ENCODE measurements around the gene EIF4B. TPM values are rescaled to one million over a fixed set of nuclear protein-coding genes. Genes with fewer than 3 reads are reported as not detected.
A peak's percentile ranks its signal among the peaks of the same experiment; 100 is the strongest.

EIF4B gene
- total RNA-seq, 4 donors from 2014 or later, result 667 to 821 (median 740) TPM

DNA sequence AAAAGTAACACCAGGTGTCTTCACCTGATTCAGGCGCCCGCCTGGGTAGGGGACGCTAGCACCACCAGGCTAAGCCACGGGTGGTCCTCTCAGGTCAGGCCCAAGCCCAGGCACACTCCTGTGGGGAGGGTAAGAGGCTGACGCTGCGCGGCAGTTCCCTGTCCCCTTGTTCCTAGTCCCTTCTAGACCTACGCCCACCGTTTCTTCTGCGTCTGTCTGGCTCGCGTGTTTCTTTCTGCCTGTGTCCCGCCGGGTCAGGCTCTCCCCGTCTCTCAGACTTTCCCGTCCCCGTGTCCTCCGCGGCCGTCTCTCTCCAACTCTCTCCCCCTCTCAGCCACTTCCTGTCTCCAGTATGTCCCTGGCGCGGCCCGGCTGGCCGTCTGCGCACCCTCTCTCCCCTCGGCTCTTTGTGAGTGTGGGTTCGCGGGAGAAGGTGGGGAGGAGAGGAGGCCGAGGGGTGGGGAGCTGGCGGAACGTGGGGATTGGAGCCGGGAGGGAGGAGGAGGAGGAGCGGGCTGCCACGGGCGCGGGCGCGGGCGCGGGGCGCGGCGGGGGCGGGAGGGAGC is 40.5 kb downstream of the EIF4B start:
- peak overlapping the region; percentile 96 to 100 (median 100) for H3K27ac ChIP-seq
- intact Hi-C loops (cut with DNase I; ENCODE audit: low total_unique reads) (loop anchor here (2.0 to 10.0 kb wide), 3 partner anchors 40 to 1004 kb away; partner anchors contain the start of gene EIF4B), in situ Hi-C loops (cut with MboI; ENCODE audit: low sequenced_read_pairs in 4 of 4) (no loop called here)
- peaks cover 35 to 56% of the 10 kb centered on the region in 2 donors for H3K4me1 ChIP-seq
- H3K36me3 ChIP-seq, result no peaks in the 10 kb centered on the region
- DNase-seq (peak; percentile 82 to 86), ATAC-seq (peak; percentile 4 to 9)
- H3K27me3 ChIP-seq, result no peaks in the 10 kb centered on the region
- H3K4me3 ChIP-seq, result peak overlapping the region; percentile 63 to 86 (median 74)
- TF ChIP-seq, protein P1, sequence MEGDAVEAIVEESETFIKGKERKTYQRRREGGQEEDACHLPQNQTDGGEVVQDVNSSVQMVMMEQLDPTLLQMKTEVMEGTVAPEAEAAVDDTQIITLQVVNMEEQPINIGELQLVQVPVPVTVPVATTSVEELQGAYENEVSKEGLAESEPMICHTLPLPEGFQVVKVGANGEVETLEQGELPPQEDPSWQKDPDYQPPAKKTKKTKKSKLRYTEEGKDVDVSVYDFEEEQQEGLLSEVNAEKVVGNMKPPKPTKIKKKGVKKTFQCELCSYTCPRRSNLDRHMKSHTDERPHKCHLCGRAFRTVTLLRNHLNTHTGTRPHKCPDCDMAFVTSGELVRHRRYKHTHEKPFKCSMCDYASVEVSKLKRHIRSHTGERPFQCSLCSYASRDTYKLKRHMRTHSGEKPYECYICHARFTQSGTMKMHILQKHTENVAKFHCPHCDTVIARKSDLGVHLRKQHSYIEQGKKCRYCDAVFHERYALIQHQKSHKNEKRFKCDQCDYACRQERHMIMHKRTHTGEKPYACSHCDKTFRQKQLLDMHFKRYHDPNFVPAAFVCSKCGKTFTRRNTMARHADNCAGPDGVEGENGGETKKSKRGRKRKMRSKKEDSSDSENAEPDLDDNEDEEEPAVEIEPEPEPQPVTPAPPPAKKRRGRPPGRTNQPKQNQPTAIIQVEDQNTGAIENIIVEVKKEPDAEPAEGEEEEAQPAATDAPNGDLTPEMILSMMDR (IDR thresholded peaks at IDR 0.05 in 4 of 5, conservative IDR thresholded peaks at IDR 0.05 in 1 of 5), result no peak
- TF ChIP-seq POLR2A (IDR thresholded peaks at IDR 0.05), result peak; percentile 67 to 73
- H3K9me3 ChIP-seq, result no peaks in the 10 kb centered on the region

DNA sequence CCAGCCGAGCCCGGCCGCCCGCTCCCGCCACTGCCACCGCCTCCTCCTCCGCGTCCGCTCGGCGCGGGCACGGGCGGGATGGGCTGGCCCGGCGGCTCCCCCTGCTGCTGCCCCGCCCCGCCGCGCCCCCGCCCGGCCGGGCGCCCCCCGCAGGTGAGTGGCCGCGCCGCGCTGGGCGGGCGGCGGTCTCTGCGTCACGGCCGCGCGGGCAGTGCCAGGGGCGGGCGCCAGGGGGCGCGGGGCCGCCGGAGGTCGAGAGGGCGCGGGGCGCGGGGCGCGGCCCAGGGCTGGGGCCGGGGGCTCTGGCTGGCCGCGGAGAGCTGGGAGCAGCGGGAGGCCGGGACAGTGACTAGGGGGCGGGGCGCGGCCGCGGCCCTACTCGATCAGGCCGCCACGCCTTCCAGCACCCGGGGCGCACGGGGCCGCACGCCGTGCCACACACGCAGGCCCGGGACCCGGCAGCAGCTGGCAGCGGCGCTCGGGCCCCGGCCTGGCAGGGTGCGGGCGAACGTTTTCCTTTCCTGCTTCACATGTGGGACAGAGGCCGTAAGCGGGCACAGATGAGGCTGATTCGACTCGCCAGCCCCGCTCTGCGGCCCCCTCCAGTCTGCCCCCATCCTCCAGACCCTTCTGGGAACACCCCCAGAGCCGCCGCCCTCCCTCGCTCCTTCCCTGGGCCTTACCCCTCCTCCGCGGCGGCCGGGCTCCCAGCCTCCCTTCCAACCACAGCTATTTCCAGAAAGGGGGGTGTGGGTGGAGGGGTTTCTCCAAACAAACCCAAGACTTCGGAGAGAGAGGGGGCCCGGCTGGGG is 41.2 kb downstream of the EIF4B start:
- DNase-seq (peak; percentile 72 to 82), ATAC-seq (peak; percentile 17 to 20)
- no peaks in the 10 kb centered on the region for H3K9me3 ChIP-seq
- peaks cover 42 to 63% of the 10 kb centered on the region in 2 donors for H3K4me1 ChIP-seq
- H3K4me3 ChIP-seq, result peak overlapping the region; percentile 83 to 97 (median 95)
- peak overlapping the region; percentile 100 for H3K27ac ChIP-seq
- TF ChIP-seq POLR2A (IDR thresholded peaks at IDR 0.05), result peak; percentile 81 to 89
- TF ChIP-seq, protein P1 (IDR thresholded peaks at IDR 0.05 in 4 of 5, conservative IDR thresholded peaks at IDR 0.05 in 1 of 5), result peak in 4 of 5 experiments; percentile 35 to 77 (median 57)
- H3K27me3 ChIP-seq, result no peaks in the 10 kb centered on the region
- in situ Hi-C loops (cut with MboI; ENCODE audit: low sequenced_read_pairs in 4 of 4) (no loop called here), intact Hi-C loops (cut with DNase I; ENCODE audit: low total_unique reads) (loop anchor here (2.0 to 10.0 kb wide), 3 partner anchors 41 to 1005 kb away; partner anchors contain the start of gene EIF4B)
- no peaks in the 10 kb centered on the region for H3K36me3 ChIP-seq

DNA sequence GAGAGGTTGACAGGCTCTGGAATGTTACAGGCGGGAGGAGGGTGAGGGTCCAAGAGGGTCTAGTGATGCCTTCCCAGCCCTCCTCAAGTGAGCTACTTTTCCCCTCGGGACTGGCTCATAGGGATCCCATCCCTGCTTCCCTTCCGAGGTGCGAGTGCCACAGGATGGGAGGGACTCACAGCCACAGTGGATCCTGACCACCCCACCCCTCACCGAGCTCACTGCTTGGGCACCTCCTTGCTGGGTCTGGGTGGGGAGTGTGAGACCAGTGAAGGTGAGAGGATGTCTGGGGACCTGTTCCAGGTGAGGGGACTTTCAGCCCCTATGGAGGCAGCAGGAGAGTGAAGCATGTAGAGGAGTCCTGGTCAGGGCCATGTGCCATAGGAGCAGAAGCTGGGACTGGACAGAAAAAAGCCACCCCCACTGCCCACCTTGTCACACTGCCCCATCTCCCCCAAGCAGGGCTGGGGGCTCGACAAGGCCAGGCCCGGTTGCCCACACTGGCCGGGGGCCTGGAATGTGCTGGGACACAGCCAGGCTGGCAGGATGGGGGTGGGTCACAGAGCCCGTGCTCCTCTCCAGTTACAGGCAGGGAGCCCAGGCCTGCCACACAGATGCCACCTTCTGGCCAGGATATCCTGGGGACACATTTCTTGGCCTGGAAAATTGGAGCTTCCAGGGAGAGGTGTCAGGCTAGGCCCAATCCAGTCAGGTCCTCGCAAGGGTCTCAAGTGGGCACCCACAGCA is 42.0 kb downstream of the EIF4B start:
- peak overlapping the region; percentile 99 to 100 (median 100) for H3K27ac ChIP-seq
- peak; percentile 8 to 22 for ATAC-seq
- H3K9me3 ChIP-seq, result no peaks in the 10 kb centered on the region
- DNase-seq, result peak; percentile 87 to 94
- H3K36me3 ChIP-seq, result no peaks in the 10 kb centered on the region
- in situ Hi-C loops (cut with MboI; ENCODE audit: low sequenced_read_pairs in 4 of 4), result no loop called here
- no peak for TF ChIP-seq POLR2A (IDR thresholded peaks at IDR 0.05)
- TF ChIP-seq, protein P1 (IDR thresholded peaks at IDR 0.05 in 4 of 5, conservative IDR thresholded peaks at IDR 0.05 in 1 of 5), result peak in 2 of 5 experiments; percentile 22 to 27
- H3K4me3 ChIP-seq, result peak overlapping the region; percentile 83 to 97 (median 95)
- intact Hi-C loops (cut with DNase I; ENCODE audit: low total_unique reads), result loop anchor here (5.0 to 10.0 kb wide), 2 partner anchors 947 to 1006 kb away; no protein-coding TSS in a partner anchor
- H3K27me3 ChIP-seq, result no peaks in the 10 kb centered on the region
- H3K4me1 ChIP-seq, result peaks cover 48 to 70% of the 10 kb centered on the region in 2 donors

DNA sequence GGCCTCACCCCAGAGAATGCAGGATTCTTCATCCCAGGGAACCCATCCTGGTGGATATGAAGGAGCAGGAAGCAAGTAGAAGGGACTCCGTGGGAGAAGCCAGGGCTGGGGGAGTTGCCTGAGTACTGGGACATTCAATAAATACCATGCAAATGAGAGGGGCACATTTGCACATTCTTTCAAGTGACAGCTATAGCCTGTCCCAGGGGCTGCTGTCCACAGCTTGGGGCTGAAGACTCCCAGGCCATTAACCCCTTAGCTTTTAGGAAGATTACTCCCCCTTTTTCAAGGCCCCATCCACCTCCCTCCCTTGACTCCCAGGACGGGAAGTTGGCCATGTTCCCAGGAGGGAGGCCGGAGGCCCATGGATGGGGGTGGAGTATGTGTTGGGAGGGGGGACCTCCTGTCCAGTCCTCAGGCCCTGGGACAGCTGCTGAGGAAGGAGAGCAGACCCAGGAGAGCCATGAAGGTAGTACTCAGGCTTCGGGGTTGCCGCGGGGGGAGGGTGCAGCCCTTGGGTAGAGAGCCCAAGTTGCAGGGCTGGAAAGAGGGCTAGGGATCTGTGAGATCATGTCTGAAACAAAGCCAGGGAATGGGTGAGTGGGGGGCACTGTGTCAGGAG is 42.6 kb downstream of the EIF4B start:
- no peak for TF ChIP-seq POLR2A (IDR thresholded peaks at IDR 0.05)
- TF ChIP-seq, protein P1 (IDR thresholded peaks at IDR 0.05 in 4 of 5, conservative IDR thresholded peaks at IDR 0.05 in 1 of 5), result no peak
- ATAC-seq, result no peak
- H3K4me1 ChIP-seq, result peaks cover 55 to 73% of the 10 kb centered on the region in 2 donors
- H3K36me3 ChIP-seq, result no peaks in the 10 kb centered on the region
- no peaks in the 10 kb centered on the region for H3K9me3 ChIP-seq
- intact Hi-C loops (cut with DNase I; ENCODE audit: low total_unique reads) (loop anchor here (5.0 to 10.0 kb wide), 2 partner anchors 946 to 1007 kb away; no protein-coding TSS in a partner anchor), in situ Hi-C loops (cut with MboI; ENCODE audit: low sequenced_read_pairs in 4 of 4) (no loop called here)
- H3K27me3 ChIP-seq, result no peaks in the 10 kb centered on the region
- peak overlapping the region; percentile 83 to 97 (median 95) for H3K4me3 ChIP-seq
- DNase-seq, result peak in 1 of 2 donors; percentile 74
- H3K27ac ChIP-seq, result peak overlapping the region; percentile 99 to 100 (median 100)

Measured in gastrocnemius medialis (tissue), 4 donors.